Medulla oblongata (tissue), 1 donor: ENCODE measurements around the gene SLC11A2.
A peak's percentile ranks its signal among the peaks of the same experiment; 100 is the strongest.
"Not testable (repeated sequence)": the region's sequence is repeated elsewhere in the genome, so short reads cannot be mapped to it uniquely, and the experiment has no call there.

Experiments
- DNase-seq: peaks from one replicate; pipeline ENCODE4 v3.0.0-alpha.2; 2015; ENCODE audit errors: extremely low spot score

Gene SLC11A2

DNA sequence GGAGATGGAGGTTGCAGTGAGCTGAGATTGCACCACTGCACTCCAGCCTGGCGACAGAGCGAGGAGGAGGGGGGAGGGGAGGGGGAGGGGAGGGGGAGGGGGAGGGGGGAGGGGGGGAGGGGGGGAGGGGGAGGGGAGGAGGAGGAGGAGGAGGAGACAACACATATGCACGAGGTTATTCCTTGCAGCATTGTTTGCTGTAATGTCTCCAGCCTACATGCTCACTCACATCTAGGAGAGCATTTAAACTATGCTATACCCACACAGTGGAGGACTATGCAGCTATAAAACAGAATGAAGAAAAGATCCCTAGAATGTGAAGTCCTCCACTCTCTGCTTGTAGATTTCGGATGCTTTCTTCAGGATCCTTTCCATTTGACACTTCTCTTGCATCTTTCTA, 77.4 kb downstream of the SLC11A2 start:
- DNase-seq: no peak

GRCh38 chr12:50947933-50948626, 78.1 kb downstream of the SLC11A2 start:
- DNase-seq: no peak

DNA sequence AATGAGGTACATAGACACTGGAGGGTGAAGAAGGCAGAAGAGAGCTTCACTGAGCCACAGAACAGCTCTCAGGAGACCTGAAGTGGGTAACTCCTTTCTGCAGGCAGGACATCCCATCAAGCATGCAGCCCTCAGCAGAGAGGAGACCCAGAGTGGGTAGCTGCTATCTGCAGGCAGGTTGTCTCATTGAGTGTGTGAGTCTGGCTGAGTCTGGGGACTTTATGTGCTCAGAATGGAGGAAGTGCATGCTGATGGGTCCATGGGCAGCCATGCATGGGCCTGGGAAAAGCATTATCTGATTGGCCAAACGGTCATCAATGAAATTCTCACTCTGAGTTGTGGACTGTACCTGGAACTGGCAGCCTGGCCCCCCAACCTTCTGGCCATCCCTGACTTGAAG, 88.5 kb downstream of the SLC11A2 start:
- no peak for DNase-seq

- no peak for DNase-seq
Observed at GRCh38 chr12:50936821-50937530, 89.2 kb downstream of the SLC11A2 start.

GRCh38 chr12:50934981-50935807, 91.0 kb downstream of the SLC11A2 start:
- DNase-seq: no peak

GRCh38 chr12:50934371-50934851, 91.8 kb downstream of the SLC11A2 start:
- DNase-seq: peak; percentile 67

DNA sequence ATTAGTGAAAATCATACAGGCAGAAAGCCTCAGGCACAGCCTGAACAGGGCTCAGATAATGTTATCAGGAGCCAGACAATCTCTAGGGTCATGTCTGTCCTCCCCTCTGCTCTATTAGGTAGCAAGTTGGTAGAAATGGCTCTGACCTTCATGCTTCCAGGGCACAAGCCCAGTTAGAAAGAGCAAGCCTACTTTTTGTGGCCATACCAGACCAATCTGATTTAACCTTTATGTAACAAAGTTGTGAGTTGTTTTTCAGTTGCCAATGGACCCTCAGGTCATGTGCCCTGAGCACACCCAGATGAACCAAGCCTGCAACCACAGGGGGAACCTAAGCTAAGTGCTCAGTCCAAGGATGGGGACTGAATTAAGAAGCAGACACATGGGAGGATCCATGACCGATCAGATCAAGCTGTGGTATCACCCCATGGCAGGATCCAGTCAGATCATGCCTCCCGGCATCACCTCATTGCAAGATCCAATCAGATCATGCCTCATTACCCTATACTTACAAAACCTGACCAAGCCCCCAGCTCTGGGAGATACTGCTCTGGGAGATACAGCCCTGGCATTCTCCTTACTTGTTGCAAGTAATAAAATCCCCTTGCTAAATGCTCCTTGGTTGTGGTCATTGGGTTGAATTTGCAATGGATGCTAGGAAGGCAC, 92.6 kb downstream of the SLC11A2 start:
- DNase-seq: no peak

DNA sequence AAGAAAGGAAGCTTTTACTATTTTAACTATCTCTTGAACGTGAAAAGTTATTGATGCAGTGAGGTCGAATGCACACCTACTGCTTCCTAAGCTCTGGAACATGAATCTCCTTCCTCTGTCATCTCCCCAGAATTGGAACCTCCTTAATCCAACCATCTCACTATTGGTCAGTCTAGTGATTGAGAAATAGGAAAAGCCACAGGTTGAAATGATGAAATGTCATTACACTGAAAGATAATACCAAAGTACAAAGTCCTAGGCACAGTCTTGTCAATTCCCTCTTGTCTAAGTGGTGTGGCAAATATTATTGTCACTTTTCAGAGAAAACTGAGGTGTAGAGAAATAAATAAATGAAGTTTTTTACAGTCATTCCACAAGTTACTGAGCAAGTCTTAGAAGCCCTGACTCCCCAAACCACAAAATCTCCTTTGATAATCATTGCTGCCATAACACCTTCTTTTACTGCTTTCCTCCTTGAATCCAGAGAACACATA, 93.3 kb downstream of the SLC11A2 start:
- DNase-seq: no peak

DNA sequence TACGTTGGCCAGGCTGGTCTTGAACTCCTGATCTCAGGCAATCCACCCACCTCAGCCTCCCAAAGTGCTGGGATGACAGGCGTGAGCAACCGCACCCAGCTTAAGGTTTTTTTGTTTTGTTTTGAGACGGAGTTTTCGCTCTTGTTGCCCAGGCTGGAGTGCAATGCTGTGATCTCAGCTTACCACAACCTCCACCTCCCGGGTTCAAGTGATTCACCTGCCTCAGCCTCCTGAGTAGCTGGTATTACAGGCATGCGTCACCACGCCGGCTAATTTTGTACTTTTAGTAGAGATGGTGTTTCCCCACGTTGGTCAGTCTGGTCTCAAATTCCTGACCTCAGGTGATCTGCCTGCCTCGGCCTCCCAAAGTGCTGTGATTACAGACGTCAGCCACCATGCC, 95.7 kb downstream of the SLC11A2 start:
- not testable (repeated sequence) for DNase-seq

DNA sequence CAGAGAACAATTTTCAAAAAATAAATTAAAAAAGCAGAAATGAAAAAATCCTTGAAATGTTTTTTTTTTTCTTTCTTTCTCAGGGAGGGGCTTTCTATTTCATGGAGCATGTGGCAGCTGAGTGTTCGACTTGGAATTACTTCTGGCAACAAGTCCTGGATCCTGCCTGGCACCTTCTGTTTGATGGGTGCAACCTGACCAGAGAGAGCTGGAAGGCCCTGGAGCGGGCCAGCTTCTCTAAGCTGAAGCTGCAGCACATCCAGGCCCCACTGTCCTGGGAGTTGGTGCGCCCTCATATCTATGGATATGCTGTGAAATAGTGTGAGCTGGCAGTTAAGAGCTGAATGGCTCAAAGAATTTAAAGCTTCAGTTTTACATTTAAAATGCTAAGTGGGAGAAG, 96.4 kb downstream of the SLC11A2 start:
- no peak for DNase-seq
